GM21619 (cell line): Measurements from ENCODE around the gene CARMIL1.

Experiments
- ATAC-seq: cut with Tn5 transposase; IDR thresholded peaks from one replicate; pipeline ENCODE4 v1.9.1; 2021; ENCODE audit not compliant: unreplicated experiment

CARMIL1 gene

DNA sequence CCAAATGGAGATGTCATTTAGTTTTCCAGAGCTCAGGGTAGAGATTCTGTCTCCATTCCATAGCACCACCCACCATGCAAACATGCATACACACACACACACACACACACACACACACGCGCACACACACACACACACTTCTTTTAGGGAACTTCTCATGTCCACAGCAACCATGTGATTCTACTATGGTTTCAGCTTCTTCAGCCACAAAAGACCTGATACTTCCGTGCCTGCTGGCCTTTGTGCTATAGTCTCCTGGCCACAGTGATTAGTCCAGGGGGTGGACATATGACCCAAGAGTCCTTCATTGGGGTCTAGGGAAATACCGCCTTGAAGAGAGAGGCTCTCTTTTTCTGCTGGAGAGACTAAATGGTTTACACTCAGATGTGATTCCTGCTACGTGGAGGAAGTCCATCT, 53.5 kb downstream of the CARMIL1 start:
- no peak for ATAC-seq

- ATAC-seq = no peak
Measured at GRCh38 chr6:25333471-25333870, 54.3 kb downstream of the CARMIL1 start.

DNA sequence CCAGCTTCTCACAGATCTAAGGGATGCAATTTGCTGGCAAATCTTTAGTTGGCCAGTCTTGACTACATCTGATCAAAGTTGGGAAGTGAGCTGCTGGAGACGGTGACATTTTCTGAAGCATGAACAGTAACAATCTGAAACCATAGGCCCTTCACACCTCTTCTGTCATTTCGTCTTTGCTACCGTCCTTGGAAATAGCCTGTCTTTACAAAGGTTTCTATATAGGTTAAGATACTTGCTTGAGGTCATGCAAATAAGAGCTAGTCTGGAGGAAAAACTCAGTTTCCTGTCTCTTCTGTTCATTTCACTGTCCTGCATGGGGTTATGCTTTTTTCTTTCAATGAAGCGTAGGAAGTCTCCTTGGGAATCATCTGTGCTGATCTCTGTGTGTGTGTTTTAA, 55.6 kb downstream of the CARMIL1 start:
- ATAC-seq = peak; percentile 62

GRCh38 chr6:25336996-25337395, 57.8 kb downstream of the CARMIL1 start:
- ATAC-seq = no peak

GRCh38 chr6:25337431-25337830, 58.3 kb downstream of the CARMIL1 start:
- ATAC-seq = no peak

DNA sequence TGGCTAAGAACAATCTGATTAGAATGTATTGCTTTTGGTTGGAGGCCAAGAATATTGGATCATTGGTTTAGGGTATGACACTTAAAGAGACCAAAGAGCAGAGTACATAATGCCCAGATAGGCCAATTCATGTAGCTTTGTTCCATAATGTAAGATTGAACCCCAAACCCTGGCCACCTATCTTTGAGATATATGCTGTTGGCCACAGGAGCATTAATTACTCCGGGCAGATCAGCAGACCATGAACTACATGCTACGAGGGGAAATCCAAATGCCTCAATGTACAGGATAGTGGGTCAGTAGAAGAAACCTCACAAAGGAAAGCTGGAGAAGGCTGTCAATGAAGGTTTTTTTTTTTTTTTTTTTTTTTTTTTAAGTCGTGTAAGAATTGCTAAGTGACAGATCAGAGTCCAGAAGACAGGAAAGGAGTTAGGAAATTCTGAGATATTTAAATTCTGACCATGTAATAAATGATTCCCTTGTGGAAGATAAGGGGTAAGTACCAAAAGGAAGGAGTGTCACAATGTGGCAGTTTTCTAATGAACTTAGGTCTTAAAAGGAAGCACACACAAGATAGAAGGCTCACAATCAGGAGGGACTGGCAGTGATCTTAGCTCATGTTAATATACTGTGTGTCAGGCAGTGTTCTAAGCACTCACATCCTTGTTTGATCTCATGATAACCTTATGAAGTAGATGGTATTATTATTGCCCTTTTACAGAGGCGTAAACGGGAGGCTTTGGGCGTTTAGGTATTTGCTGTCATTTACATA, 61.4 kb downstream of the CARMIL1 start:
- ATAC-seq = no peak

DNA sequence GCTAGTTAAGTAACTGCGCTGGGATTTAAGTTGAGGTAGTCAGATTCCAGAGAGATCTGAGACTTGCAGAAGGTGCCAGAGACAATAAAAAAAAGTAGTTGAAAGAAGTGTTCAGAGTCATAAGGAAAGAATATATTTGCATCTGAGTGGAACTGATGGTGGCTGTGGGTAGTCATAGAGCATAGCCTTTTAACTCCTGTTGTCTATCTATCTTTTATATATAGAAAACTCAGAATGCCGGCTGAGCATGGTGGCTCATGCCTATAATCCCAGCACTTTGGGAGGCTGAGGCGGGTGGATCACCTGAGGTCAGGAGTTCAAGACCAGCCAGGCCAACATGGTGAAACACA, 62.0 kb downstream of the CARMIL1 start:
- ATAC-seq = no peak

DNA sequence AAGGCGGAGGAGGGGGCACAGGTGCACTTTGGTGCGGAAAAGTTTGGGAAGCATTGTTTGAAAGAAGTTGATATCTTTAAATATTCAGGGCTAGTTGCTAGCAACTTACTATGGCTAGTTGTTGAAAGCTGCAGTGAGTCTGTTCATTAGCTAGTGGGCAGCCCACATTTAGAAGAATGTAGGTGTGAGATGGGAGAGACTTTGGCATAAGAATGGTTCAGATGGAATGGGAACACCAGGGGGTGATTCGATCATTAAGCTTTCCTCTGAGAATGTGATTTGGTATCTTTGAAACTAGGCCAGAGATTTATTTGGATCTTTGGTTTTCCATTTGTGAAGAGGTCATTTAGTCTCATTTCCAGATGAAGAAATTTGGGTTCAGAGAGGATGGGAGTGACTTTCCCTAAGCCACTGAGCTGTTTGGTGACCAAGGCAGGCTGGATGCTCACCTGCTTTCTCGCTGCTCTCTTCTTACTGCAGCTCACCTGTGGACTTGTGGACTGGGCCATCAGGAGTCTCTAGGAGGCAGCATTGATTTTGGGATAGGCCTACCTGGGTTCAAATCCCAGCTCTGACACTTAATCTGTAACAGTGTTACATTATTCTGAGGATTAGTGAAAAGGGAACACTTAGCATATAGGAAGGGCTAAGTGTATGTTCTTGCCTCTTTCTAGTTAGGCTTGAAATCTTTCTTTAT, 62.9 kb downstream of the CARMIL1 start:
- ATAC-seq = no peak

GRCh38 chr6:25342802-25343201, 63.6 kb downstream of the CARMIL1 start:
- ATAC-seq = no peak

- no peak for ATAC-seq
Measured at GRCh38 chr6:25343984-25344383, 64.8 kb downstream of the CARMIL1 start.

DNA sequence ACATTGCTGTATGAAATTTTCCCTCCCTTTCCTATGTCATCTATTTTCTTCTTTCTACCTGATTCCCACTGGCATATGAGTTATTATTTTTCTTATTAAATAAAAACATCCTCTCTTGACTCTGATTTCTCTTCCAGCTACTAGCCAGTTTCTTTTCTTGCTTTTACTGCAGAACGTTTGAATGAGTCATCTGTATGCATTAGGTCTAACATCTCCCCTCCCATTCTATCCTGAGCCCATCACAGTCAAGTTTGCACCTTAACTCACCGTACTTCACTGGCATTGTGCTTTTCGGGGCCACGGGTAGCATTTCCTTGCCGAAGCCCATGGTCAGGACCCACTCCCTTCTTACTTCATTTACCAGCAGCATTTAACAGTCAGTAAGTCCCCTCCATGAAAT, 65.7 kb downstream of the CARMIL1 start:
- ATAC-seq = no peak

- no peak for ATAC-seq
Measured at GRCh38 chr6:25346064-25346463, 66.9 kb downstream of the CARMIL1 start.

- no peak for ATAC-seq
Measured at GRCh38 chr6:25350573-25350972, 71.4 kb downstream of the CARMIL1 start.

DNA sequence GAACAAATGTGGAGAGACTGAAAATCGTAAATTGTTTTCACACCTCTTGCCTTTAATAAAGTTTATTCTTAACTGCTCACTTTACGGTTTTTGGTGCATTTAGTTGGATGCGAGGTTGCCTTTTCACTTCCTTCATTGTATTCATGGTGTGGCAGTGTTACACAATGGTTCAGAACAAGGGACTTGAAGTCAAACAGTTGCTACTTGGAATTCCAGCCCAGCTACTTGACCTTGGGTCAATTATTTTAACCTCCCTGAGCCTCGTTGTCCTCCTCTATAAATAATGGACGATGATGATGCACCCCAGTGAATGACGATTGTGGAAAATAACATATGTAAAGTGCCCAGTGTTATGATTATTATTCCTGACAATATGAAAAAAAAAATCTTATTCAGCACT, 72.3 kb downstream of the CARMIL1 start:
- ATAC-seq = no peak

DNA sequence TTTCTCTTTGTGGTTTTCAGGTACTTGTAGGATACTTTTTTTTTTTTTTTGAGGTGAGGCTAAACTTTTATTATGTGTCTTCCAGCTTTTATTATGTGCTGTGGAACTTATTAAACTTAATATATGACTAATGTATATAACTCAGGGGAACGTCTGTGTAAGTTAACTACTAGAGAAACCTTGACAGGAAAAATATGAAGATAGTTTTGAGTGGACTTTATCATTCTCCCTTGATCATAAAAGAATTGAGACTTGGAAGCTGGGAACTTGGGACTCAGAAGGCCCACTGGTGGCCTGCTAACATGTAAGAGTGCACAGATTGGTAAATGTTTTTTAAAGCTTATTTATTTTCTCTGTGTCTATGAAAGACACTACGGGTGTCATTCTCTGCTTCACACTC, 73.1 kb downstream of the CARMIL1 start:
- ATAC-seq = no peak

DNA sequence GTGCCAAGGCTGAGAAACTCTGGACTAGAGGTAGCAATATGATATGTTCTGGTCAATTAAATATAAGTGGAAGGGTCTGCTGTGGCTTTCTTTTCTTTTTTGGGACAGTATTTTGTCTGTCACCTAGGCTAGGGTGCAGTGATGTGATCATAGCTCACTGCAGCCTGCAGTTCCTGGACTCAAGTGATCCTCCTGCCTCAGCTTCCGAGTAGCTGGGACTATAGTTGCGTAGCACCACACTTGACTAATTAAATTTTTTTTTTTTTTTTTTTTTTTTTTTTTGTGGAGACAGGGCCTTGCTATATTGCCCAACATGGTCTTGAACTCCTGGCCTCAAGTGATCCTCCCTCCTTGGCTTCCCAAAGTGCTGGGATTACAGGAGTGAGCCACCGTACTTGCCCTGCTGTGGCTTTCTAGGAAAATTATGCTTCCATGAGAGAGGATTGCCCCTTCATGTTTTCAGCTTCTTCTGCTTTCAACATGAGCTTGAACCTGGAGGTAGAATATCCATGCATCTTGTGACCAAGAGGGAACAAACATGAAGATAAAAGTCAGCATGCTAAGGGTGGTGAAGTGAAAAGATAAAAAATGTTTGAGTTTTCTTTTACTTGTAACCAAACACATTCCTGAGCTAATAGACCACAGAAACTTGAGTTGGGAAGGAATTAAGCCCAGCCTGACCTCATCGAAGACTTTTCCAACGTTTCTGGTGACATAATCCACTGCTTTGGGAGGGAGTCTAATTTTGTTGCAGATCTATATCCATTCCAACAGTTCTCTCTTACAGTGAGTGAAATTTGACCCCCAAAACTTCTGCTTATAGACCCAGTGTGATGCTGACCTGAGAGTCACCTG, 75.1 kb downstream of the CARMIL1 start:
- no peak for ATAC-seq

- ATAC-seq = no peak
Measured at GRCh38 chr6:25359191-25359861, 80.2 kb downstream of the CARMIL1 start.

- no peak for ATAC-seq
Measured at GRCh38 chr6:25359891-25360290, 80.7 kb downstream of the CARMIL1 start.

DNA sequence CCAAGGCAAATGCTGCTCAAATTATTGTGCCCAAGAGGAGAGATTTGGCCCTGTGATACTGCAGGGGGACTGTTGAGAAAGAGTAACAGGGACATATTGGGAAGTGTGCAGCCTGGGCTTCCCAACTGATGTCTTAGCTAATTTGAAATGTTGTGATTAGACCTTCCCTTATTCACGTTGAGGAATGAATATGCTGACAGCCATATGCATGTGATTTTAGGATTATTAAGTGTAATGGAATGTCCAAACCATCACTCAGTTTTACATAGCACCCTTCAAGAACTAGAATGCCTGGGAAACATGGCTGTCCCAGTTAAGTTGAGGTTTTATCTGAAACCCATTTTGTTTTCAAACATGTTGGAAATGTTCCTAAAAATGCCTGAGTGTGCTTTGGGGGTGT, 81.4 kb downstream of the CARMIL1 start:
- no peak for ATAC-seq

DNA sequence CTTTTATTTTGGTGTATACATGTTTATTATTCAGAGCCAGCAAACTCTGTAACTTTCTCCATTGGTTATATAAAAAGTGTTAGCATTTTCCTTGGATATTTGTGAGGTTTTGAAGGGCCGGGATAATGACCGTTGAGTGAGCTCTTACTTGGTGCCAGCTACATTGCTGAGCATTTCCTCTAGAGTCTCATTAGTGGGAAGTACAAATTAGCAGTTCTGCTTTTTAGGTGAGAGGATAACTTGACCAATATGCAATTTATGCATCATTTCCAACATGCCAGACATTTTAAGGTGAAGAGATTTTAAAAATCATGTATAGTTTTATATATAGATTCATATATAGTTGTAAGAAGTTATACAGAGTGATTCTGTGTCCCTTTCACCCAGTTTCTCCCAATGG, 84.3 kb downstream of the CARMIL1 start:
- no peak for ATAC-seq

GRCh38 chr6:25365154-25365553, 86.0 kb downstream of the CARMIL1 start:
- no peak for ATAC-seq
